Measurements from ENCODE around the gene PCDHB2.

The PCDHB2 gene

DNA sequence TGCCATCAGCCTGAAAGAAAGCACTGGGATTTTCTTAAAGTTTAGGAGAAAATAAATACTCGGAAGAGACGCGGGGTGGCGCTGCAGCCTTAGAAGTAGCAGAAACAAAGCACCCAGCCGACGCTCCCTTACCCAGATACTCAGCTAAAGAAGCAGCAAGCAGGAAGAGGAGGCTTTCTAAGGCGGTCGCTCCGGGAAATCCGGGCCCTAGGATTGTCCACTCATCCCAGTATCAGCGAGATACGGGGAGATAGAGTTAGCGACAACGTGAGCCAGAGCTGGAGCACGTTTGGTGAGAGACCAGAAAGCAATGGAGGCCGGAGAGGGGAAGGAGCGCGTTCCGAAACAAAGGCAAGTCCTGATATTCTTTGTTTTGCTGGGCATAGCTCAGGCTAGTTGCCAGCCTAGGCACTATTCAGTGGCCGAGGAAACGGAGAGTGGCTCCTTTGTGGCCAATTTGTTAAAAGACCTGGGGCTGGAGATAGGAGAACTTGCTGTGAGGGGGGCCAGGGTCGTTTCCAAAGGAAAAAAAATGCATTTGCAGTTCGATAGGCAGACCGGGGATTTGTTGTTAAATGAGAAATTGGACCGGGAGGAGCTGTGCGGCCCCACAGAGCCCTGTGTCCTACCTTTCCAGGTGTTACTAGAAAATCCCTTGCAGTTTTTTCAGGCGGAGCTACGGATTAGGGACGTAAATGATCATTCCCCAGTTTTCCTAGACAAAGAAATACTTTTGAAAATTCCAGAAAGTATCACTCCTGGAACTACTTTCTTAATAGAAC is at the start of gene PCDHB2:
Gene PCDHB2 (plus strand): TSS at position 135 of the 782 bp plus-strand sequence. CDS start 176 bp downstream, at position 311.
- H3K4me3 ChIP-seq (ENCODE audit: low read depth, low read length): no peak within 1 kb of the TSS
- TF ChIP-seq, protein P1, sequence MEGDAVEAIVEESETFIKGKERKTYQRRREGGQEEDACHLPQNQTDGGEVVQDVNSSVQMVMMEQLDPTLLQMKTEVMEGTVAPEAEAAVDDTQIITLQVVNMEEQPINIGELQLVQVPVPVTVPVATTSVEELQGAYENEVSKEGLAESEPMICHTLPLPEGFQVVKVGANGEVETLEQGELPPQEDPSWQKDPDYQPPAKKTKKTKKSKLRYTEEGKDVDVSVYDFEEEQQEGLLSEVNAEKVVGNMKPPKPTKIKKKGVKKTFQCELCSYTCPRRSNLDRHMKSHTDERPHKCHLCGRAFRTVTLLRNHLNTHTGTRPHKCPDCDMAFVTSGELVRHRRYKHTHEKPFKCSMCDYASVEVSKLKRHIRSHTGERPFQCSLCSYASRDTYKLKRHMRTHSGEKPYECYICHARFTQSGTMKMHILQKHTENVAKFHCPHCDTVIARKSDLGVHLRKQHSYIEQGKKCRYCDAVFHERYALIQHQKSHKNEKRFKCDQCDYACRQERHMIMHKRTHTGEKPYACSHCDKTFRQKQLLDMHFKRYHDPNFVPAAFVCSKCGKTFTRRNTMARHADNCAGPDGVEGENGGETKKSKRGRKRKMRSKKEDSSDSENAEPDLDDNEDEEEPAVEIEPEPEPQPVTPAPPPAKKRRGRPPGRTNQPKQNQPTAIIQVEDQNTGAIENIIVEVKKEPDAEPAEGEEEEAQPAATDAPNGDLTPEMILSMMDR (IDR thresholded peaks at IDR 0.05; ENCODE audit: low read depth, low read length, missing control alignments): no peak
- no peak for DNase-seq (ENCODE audit: low read depth)

DNA sequence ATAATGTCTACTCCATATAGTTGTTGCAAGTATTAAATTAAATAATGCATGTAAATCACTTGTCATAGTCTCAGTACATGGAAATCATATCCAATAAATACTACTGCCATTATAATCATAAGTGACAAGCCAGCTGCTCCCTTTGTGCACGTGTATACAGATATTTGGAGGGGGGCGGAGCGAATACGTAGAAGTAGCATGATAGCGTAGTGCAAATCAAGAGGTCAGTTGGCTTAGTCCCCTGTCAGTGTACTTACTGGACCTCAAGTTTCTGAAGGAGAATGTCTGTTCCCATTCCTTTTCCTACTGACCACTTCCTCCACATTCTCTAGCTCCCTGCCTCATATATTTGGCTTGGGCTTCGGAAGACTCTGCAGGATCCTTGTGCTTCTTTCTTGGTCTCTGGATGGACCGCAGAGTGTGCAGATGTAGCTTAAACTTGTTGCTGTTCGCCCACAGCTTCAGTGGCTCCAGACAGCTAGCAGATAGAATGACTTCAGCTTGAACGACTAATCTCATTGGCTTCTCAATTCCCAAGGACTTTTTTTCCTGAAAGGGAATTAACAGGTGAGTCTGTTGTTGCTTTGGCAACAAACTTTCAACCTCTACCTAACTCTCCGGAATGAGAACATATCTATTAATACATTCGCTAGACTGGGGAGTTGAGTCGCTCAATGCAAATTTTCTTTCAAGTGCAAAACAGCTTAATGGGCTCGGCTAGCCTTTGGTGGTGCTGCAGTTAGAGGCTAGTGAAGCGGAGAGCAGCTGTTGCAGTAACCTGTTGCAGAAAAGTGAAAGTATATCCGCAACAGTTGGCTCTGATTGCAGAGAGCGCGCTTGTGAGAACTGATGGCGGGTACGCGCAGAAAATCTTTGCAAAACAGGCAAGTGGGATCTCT is 43.5 kb upstream of the PCDHB2 start, which contains the start of gene PCDHB1:
Gene PCDHB1 (plus strand): TSS at position 753 of the 899 bp plus-strand sequence. CDS start 97 bp downstream, at position 850.
- TF ChIP-seq, protein P1 (IDR thresholded peaks at IDR 0.05; ENCODE audit: low read depth, low read length, missing control alignments): no peak
- no peak within 1 kb of the TSS for H3K4me3 ChIP-seq (ENCODE audit: low read depth, low read length)
- no peak for DNase-seq (ENCODE audit: low read depth)

DNA sequence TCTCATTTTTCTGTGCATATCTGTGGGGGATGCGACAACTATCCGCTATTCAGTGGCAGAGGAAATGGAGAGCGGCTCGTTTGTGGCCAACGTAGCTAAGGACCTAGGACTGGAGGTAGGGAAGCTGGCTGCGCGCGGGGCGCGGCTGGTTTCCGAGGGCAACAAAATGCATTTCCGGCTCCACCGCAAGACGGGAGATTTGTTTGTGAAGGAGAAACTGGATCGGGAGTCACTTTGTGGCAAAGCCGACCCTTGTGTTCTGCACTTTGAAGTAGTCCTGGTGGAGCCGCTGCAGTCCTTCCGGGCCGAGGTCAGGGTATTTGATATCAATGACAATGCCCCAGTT is 42.9 kb upstream of the PCDHB2 start:
- DNase-seq (ENCODE audit: low read depth): no peak
- no peak overlapping the region for H3K4me3 ChIP-seq (ENCODE audit: low read depth, low read length)
- TF ChIP-seq, protein P1 (IDR thresholded peaks at IDR 0.05; ENCODE audit: low read depth, low read length, missing control alignments): no peak

DNA sequence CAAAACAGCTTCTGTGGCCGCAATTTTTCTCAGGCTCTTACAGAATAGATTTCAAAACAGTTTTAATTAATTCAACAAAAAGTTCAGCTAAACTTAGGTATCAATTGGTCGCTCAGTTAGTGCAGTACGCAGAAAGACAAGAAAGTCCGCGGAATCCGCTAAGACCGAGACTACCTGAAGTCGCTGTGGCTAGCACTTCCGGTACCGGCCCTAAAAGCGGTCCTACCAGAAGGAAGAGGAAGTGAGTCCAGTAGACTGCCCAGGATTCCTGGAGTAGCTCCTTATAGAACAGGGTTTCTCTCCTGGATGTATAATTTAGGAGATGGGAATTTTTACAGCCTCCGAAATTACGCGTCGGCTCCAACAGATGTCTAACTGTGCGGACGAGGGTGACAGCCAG is 16.6 kb upstream of the PCDHB2 start:
- no peak for DNase-seq (ENCODE audit: low read depth)
- H3K4me3 ChIP-seq (ENCODE audit: low read depth, low read length): no peak overlapping the region
- TF ChIP-seq, protein P1 (IDR thresholded peaks at IDR 0.05; ENCODE audit: low read depth, low read length, missing control alignments): no peak

DNA sequence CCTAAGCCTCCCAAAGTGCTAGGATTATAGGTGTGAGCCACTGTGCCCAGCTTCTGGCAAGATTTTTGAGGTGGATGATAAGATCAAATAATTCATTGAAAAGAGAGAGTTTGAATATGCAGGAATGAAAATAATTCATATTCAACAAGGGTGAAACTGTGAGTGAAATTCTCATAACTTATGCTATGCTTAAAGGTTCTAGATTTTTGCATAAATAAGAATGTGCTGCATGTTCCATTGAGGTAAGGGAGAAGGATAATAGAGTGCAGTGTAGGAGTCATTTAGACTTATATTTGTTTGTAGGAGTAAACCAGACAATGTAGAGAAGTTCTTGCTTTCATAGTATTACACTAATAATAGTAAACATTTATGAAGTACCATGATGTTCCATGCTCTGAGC is 12.2 kb upstream of the PCDHB2 start:
- TF ChIP-seq, protein P1 (IDR thresholded peaks at IDR 0.05; ENCODE audit: low read depth, low read length, missing control alignments): no peak
- DNase-seq (ENCODE audit: low read depth): no peak
- H3K4me3 ChIP-seq (ENCODE audit: low read depth, low read length): no peak overlapping the region

DNA sequence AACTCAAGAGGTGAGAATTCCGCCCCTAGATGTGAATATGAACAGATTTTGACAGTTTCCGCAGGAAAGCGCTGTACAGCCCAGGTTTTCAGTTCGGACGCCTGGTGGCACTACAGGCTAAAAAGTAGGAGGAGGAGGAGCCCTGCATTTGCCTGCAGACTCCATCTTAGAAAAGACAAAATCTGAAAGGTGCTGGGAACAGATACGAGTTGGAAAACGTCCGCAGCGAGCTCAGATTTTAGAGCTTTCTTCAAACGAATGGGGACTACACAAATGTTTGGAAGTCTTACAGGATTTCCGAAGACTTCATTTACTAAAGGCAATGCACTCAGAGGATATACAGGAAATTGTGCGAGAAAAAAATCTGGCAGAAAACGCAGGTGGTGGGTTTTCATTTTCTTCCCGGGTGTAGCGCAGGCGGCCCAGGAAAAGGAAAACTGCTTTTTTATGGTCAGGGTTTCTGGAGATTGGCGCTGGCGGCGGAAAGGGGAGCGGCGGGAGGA is 9.9 kb upstream of the PCDHB2 start:
- no peak overlapping the region for H3K4me3 ChIP-seq (ENCODE audit: low read depth, low read length)
- no peak for DNase-seq (ENCODE audit: low read depth)
- TF ChIP-seq, protein P1 (IDR thresholded peaks at IDR 0.05; ENCODE audit: low read depth, low read length, missing control alignments): no peak
